ENCODE data around the gene SCYL1. TPM values are rescaled to one million over a fixed set of nuclear protein-coding genes. Genes with fewer than 3 reads are reported as not detected.
"Not testable (repeated sequence)": the region's sequence is repeated elsewhere in the genome, so short reads cannot be mapped to it uniquely, and the experiment has no call there.

SCYL1 gene
- total RNA-seq, 1 donor from 2014 or later, result 41.8 TPM

DNA sequence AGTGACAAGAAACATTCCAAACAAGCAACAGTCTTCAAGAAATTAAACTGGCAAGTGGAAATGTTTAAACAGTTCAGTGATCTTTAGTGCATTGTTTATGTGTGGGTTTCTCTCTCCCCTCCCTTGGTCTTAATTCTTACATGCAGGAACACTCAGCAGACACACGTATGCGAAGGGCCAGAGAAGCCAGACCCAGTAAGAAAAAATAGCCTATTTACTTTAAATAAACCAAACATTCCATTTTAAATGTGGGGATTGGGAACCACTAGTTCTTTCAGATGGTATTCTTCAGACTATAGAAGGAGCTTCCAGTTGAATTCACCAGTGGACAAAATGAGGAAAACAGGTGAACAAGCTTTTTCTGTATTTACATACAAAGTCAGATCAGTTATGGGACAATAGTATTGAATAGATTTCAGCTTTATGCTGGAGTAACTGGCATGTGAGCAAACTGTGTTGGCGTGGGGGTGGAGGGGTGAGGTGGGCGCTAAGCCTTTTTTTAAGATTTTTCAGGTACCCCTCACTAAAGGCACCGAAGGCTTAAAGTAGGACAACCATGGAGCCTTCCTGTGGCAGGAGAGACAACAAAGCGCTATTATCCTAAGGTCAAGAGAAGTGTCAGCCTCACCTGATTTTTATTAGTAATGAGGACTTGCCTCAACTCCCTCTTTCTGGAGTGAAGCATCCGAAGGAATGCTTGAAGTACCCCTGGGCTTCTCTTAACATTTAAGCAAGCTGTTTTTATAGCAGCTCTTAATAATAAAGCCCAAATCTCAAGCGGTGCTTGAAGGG, 20.0 kb upstream of the SCYL1 start:
- no peak for DNase-seq (ENCODE audit: low read depth in 2 of 2)

DNA sequence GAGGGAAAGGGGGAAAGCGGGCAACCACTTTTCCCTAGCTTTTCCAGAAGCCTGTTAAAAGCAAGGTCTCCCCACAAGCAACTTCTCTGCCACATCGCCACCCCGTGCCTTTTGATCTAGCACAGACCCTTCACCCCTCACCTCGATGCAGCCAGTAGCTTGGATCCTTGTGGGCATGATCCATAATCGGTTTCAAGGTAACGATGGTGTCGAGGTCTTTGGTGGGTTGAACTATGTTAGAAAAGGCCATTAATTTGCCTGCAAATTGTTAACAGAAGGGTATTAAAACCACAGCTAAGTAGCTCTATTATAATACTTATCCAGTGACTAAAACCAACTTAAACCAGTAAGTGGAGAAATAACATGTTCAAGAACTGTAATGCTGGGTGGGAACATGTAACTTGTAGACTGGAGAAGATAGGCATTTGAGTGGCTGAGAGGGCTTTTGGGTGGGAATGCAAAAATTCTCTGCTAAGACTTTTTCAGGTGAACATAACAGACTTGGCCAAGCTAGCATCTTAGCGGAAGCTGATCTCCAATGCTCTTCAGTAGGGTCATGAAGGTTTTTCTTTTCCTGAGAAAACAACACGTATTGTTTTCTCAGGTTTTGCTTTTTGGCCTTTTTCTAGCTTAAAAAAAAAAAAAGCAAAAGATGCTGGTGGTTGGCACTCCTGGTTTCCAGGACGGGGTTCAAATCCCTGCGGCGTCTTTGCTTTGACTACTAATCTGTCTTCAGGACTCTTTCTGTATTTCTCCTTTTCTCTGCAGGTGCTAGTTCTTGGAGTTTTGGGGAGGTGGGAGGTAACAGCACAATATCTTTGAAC, 19.2 kb upstream of the SCYL1 start:
- DNase-seq (ENCODE audit: low read depth in 2 of 2), result no peak

DNA sequence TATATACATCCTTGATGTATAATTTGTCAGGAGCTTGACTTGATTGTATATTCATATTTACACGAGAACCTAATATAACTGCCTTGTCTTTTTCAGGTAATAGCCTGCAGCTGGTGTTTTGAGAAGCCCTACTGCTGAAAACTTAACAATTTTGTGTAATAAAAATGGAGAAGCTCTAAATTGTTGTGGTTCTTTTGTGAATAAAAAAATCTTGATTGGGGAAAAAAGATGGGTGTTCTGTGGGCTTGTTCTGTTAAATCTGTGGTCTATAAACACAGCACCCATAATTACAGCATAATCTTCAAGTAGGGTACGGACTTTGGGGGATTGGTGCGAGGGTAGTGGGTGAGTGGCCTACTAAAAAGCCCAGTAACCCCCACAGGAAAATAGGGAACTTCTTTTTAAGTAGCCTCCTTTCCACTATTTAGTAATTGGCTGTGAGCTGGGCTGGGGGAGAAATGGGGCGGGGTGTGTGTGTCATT, 18.6 kb upstream of the SCYL1 start:
- no peak for DNase-seq (ENCODE audit: low read depth in 2 of 2)

DNA sequence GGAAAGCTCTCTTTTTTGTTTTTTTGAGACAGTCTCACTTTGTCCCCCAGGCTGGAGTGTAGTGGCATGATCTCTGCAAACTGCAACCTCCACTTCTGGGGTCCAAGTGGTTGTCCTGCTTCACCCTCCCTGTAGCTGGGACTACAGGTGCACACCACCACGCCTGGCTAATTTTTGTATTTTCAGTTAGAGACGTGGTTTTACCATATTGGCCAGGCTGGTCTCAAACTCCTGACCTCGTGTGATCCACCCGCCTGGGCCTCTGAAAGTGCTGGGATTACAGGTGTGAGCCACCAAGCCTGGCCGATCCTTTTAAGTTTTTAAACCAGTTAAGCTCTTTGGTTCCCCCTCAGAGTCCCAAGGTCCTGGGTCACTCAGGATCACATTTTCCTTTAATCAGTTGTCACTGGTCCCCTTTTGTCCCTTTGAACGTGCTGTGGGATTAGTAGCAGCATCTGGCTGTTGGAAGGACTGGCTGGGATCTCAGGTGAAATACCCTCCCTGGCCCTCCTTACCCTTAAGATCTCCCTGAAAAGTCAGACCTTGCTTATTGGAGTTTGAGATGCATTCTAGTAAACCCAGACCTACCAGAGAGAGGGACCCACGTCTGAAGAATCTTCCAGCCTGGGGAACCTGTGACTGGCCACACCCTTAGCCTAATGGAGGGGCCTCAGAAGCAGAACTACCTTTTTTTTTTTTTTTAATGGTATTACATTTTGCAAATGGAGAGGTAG, 17.9 kb upstream of the SCYL1 start:
- peak; percentile 58 to 77 for DNase-seq (ENCODE audit: low read depth in 2 of 2)

DNA sequence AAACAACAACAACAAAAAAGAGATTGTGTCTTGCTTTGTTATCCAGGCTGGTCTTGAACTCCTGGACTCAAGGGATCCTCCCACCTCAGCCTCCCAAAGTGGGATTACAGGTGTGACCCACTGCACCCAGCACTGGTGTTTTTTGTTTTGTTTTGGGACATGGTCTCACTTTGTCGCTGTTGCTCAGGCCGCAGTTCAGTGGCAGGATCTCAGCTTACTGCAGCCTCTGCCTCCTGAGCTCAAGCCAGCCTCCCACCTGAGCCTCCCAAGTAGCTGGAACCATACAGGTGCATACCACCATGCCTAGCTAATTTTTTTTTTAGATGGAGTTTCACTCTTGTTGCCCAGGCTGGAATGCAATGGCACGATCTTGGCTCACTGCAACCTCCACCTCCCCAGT, 12.6 kb upstream of the SCYL1 start:
- DNase-seq (ENCODE audit: low read depth in 2 of 2), result not testable (repeated sequence)

DNA sequence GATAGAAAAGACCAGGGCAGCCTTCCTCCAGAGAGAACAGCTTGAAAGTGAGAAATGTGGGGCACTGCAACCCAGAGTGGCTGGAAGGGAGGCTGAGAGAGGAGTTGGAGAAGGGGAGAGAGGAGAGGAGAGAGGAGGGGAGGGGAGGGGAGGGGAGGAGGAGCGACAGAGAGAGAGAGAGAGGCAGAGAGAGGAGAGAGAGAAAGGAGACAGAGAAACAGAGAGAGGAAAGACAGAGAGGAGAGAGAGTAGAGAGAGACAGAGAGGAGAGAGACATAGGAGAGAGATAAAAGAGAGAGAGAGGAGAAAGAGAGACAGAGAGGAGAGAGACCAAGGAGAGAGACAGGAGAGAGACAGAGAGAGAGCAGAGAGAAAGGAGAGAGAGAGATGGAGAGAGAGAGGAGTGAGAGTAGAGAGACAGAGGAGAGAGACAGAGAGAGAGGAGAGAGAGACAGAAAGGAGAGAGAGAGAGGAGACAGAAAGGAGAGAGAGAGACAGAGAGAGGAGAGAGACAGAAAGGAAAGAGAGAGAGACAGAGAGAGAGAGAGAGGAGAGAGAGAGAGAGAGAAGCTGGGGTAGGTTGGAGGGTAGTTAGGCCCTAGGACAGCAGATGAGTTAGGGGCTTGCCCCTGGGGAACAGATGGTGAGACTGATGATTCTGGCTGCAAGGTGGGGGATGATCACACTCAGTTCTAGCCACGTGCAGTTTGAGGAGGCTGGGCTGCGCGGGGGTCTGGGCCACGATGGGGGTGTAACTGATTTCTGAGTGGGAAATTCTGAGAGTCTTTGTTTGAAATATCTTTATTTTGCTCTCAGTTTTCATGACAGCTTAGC, 8.5 kb upstream of the SCYL1 start:
- no peak for DNase-seq (ENCODE audit: low read depth in 2 of 2)

DNA sequence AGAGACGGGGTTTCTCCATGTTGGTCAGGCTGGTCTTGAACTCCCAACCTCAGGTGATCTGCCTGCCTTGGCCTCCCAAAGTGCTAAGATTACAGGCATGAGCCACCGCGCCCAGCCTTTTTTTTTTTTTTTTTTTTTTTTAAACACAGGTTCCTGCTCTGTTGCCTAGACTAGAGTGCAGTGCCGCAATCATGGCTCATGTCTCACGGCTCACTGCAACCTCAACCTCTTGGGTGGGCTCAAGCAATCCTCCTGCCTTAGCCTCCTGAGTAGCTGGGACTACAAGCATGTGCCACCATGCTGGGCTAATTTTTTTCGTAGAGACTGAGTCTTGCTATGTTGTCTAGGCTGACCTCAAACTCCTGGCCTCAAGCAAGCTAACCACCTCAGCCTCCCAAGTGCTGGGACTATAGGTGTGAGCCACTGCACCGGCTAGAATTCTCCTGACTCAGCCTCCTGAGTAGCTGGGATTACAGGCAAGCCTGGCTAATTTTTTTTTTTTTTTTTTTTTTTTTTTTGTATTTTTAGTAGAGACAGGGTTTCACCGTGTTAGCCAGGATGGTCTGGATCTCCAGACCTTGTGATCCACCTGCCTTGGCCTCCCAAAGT, 5.8 kb upstream of the SCYL1 start:
- DNase-seq (ENCODE audit: low read depth in 2 of 2), result not testable (repeated sequence)

DNA sequence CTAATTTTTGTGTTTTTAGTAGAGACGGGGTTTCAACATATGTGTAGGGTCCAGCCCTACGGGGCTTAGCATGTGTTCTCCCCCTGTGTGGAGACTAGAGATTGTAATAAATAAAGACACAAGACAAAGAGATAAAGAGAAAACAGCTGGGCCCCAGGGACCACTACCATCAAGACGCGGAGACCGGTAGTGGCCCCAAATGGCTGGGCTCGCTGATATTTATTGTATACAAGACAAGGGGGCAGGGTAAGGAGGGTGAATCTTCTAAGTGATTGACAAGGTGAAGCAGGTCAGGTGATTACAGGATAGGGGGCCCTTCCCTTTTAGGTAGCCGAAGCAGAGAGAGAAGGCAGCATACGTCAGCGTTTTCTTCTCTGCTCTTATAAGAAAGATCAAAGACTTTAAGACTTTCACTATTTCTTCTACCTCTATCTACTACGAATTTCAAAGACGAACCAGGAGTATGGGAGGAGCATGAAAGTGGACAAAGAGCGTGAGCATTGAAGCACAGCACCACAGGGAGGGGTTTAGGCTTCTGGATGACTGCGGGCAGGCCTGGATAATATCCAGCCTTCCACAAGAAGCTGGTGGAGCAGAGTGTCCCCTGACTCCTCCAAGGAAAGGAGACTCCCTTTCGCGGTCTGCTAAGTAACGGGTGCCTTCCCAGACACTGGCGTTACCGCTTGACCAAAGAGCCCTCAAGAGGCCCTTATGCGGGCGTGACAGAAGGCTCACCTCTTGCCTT, 2.9 kb upstream of the SCYL1 start:
- not testable (repeated sequence) for DNase-seq (ENCODE audit: low read depth in 2 of 2)

DNA sequence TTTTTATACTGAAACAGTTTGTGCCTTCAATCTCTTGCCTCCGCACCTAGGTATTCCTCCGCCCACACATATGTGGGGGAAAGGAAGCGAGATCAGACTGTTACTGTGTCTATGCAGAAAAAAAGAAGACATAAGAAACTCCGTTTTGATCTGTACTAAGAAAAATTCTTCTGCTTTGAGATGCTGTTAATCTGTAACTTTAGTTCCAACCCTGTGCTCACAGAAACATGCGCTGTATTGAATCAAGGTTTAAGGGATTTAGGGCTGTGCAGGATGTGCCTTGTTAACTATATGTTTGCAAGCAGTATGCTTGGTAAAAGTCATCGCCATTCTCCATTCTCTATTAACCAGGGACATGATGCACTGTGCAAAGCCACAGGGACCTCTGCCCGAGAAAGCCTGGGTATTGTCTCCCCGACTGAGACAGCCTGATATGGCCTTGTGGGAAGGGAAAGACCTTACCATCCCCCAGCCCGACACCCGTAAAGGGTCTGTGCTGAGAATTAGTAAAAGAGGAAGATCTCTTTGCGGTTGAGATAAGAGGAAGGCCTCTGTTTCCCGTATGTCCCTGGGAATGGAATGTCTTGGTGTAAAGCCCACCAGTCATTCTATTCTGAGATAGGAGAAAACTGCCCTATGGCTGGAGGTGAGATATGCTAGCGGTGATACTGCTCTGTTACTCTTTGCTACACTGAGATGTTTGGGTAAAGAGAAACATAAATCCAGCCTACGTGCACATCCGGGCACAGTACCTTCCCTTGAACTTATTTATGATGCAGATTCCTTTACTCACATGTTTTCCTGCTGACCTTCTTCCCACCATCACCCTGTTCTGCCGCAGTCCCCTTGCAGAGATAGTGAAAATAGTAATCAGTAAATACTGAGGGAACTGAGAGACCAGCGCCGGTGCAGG, 1.9 kb upstream of the SCYL1 start:
- DNase-seq (ENCODE audit: low read depth in 2 of 2), result not testable (repeated sequence)

DNA sequence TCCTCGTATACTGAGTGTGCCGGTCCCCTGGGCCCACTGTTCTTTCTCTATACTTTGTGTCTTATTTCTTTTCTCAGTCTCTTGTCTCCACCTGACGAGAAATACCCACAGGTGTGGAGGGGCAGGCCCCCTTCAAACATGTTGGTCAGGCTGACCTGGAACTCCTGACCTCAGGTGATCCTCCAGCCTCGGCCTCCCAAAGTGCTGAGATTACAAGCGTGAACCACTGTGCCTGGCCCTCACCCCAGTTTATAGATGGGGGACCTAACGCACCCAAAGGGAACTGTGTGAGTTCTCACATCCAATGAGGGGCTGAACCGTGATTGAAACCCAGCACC, 1.3 kb upstream of the SCYL1 start:
- DNase-seq (ENCODE audit: low read depth in 2 of 2), result not testable (repeated sequence)

DNA sequence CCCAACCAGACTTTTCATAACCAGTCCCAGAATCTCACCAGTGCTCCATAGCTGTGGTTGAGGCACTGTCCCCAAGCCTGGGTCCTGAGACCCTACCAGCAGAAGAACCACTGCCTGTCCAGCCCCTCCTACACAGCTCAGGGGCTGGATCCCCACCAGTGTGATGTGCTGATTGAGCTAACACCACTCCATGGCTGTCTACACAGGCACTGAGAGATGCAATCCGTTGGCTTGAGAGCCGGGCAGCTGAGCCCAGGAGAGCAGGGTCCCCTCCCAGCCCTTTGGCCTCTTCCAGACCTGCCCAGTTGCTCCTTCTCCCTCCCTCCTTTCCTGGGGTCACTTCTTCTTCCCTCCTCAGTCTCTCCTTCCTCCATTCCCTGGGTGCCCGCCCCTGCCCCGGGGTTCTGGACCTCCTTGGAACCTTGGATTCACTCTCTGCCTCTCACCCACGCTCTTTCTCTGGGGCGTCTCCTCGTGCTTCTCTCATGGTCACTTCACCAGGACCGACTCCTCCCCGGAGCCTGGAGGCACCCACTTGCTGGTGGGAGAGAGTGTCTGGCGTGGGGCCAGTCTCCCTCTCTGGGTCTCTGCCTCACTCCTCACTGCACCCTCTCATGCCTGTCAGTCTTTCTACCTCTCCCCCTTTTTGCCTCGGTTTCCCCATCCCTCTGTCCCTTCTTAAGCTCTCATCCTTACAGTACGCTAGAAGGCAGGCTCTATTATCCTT, 706 bp upstream of the SCYL1 start:
- no peak for DNase-seq (ENCODE audit: low read depth in 2 of 2)

DNA sequence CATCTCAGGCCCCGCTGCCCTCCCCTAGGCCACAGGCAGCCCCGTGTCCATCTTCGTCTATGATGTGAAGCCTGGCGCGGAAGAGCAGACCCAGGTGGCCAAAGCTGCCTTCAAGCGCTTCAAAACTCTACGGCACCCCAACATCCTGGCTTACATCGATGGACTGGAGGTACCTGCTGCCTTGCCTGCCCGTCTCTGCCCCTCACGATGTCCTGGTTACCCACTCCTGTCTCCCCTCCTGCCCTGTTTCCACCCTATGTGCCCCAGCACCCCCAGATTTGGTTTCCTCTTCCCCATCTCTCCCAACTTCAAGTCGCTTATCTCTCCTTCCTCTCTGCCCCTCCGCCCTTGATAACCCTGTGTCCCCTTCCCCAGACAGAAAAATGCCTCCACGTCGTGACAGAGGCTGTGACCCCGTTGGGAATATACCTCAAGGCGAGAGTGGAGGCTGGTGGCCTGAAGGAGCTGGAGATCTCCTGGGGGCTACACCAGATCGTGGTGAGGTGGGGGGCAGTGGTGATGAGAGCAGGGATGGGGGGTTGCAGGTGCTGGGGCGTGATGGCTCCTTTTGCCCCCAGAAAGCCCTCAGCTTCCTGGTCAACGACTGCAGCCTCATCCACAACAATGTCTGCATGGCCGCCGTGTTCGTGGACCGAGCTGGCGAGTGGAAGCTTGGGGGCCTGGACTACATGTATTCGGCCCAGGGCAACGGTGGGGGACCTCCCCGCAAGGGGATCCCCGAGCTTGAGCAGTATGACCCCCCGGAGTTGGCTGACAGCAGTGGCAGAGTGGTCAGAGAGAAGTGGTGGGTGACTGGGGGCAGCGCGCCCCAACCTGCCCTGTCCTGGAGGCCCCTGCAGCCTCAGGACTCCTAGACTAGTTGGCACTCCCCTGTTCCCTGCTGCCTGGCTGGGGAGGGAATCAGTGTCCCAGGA, 930 bp downstream of the SCYL1 start:
- no peak for DNase-seq (ENCODE audit: low read depth in 2 of 2)

DNA sequence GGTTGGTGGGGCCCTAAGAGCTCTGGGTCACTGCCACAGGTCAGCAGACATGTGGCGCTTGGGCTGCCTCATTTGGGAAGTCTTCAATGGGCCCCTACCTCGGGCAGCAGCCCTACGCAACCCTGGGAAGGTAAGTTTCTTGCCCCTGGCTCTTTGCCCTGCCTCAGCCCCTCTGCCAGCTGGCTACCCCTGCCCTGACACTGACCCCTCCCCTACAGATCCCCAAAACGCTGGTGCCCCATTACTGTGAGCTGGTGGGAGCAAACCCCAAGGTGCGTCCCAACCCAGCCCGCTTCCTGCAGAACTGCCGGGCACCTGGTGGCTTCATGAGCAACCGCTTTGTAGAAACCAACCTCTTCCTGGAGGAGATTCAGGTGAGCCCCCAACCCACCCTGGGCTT, 1.9 kb downstream of the SCYL1 start:
- DNase-seq (ENCODE audit: low read depth in 2 of 2), result no peak

DNA sequence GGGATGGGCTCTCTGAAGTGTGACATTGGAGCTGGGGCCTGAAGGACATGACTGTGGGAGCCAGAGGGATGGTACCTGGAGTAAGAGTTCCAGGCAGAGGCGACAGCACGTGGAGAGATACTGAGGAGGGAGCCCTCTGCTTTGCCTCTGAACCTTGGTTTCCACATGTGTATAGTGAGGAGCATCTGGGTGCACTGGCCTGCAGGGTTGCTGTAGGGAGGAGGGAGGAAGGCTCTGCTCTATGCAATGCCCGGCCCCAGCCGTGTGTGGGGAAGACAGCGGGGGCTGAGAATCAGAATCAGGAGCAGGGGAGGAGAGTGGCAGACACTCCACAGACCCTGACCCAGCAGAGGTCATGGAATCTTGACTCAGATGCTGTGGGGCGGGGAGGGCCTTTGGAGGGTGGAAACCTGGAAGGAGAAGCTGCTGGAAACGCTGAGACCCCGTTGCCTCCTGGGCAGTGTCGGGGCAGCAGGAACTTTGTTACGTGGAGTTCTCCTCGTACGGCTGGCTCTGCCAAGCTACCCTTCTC, 4.0 kb downstream of the SCYL1 start:
- no peak for DNase-seq (ENCODE audit: low read depth in 2 of 2)

DNA sequence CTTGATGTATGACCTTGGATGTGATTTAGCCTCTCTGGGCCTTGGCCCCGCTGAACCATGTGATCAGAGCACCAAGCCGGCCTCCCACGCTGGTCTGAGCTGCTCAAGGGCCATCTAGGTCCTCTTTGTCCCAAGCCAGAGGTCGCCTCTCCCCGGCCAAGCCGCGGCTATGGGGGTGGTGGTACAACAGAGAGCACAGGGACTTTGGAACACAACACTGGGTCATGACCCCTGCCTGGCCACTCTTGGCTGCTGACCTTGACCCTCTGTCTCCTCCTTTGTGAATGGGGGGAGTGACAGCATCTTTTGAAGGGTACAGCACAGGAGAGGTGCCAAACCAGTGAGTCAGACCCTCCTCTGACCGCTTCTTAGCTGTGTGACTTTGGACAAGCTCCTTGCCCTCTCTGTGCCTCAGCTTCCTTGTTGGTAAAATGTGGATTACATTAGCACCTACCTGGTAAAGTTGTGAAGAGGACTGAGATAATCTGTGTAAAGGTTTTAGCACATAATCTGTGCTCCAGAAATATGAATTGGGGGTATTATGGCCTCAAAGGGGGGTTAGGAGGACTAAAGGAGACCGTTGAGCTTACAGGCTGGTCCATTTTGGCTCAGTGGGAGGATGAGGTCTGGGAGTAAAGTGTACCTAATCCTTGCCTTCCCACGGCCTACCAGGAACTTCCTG, 4.7 kb downstream of the SCYL1 start:
- DNase-seq (ENCODE audit: low read depth in 2 of 2), result no peak

DNA sequence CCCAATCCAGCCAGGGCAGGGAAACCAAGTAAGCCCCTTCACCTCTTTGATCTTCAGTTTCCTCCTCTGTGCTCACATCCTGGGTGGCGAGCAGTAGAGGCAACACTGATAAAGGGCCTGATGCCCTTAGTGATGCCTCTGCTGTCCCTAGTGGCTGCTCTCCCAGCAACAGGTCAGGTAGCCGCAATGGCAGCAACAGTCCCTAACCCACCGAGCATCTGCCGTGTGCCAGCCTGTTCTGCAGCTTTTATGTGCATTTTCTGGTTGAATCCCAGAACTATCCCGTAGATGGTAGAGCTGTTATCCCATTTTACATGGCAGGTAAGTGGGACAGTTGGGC, 5.2 kb downstream of the SCYL1 start:
- no peak for DNase-seq (ENCODE audit: low read depth in 2 of 2)

Measured in dermis microvascular lymphatic vessel endothelial cell (primary cell).